GM10266 (cell line): Measurements from ENCODE around the gene ITPKB.

ENCODE experiments used
- DNase-seq: peaks from one replicate; pipeline ENCODE4 v3.0.0; 2012; ENCODE audit errors: extremely low spot score
- CTCF ChIP-seq: IDR thresholded peaks from 2 replicates; pipeline ENCODE4 v1.5.1; 2012; ENCODE audit warnings: mild to moderate bottlenecking, low read depth; ENCODE audit not compliant: control insufficient read depth, insufficient read depth; ENCODE audit errors: missing control alignments

Gene ITPKB

DNA sequence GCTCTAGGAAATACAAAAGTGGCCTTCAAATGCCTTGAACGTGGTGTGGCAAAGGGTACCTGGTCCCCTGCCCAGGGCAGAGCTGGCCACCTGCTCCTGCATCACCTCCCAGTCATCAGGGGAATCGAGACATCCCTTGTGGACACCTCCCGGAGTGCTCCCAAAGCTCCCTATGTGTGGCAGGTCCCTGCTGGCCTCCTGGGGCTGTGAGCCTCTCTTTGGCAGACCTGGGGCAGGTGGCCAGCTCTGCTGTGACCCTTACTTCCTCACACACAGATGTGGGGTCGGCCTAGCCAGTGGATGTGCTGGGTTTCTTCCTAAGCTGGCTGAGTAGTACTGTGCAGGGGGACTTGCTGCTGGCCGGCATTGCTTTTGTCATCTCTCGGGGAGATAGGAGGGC is 86.5 kb downstream of the ITPKB start:
- no peak for DNase-seq
- TF ChIP-seq CTCF, result no peak

GRCh38 chr1:226651732-226652105 is 87.4 kb downstream of the ITPKB start:
- no peak for DNase-seq
- TF ChIP-seq CTCF, result no peak

DNA sequence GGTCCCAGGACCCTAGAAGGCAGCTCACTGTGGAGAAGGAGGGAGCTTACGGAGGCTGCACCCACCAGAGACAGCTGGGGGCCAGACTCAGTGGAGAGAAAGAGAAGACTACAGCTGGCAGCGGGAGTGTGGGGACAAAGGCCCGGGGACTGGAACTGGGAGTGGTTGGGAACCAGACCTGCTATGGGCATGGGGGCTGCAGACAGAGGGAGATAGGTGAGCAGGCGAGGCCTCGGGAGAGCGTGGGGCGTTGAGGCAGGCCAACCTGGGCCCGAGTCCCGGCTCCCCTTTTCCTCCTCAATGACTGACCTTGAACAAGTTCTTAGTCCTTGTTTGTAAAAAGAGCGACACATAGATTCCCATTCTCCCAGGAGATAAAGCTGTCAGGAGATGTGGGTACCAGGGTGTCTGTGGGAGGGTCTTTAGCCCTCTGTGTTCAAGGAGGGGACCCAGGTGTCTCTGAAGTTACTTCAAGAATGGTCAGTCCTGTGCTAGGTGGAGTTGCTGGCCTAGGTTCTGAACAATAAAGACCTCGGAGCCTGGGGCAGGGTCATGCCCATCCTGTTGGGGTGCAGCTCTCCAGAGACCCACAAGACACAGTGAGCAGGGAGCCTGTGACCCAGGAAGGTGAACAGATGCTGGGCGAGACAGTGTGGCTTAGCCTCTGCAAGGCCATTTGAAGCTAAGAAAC is 87.9 kb downstream of the ITPKB start:
- DNase-seq, result no peak
- no peak for TF ChIP-seq CTCF

- peak; percentile 1 for TF ChIP-seq CTCF
These were observed 88.7 kb downstream of the ITPKB start for GRCh38 chr1:226650236-226650841.

DNA sequence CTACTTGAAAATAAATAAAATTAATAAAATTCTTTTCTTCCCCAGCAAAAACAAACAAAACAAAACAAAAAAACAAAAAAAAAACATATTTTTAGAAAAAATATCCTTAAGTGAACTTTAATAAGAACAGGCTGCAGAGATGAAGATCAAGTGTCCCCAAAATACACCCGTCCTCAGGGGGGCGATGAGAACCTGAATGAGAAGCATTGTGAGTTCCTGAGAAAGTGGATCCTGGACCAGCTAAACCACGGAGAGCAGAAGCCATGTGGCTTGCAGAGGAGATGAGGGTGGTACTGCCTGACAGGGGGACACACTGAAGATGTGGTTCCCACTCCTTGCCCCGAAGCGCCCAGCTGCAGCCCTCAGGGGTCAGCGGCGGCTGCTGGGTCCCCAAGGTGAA is 89.3 kb downstream of the ITPKB start:
- TF ChIP-seq CTCF, result peak; percentile 16
- DNase-seq, result no peak

More at GRCh38 chr1:226650236-226650841, 88.7 kb downstream of the ITPKB start:
- DNase-seq, result no peak

- TF ChIP-seq CTCF, result no peak
- DNase-seq, result no peak
These were observed 89.8 kb downstream of the ITPKB start for GRCh38 chr1:226649244-226649643.

- DNase-seq, result no peak
- TF ChIP-seq CTCF, result no peak
These were observed 90.7 kb downstream of the ITPKB start for GRCh38 chr1:226648421-226648820.
